HCT116 (cell line): ENCODE results near the gene FAM83G. TPM values are rescaled to one million over a fixed set of nuclear protein-coding genes. Genes with fewer than 3 reads are reported as not detected.

ENCODE experiments used
- ATAC-seq: fragments of 200-7000 bp; cut with Tn5 transposase; 2 replicates; pipeline ENCODE4 v1.9.1; 2020; ENCODE audit warnings: mild to moderate bottlenecking, moderate library complexity
- BruUV-seq: library from RNA; stranded (reverse); fragments of 400-500 nt; replicated peaks from 2 replicates; lab custom pipeline; 2021; lab: Mats Ljungman, UMichigan
- CTCF ChIA-PET: fragments of 300-600 bp; sonication (Branson Sonifier 250); formaldehyde crosslinking; loops from one replicate; lab custom pipeline; 2021; ENCODE audit warnings: antibody characterized with exemption; lab: Charles Lee
- POLR2A ChIA-PET: fragments of 300-600, 350-600 bp; sonication (Branson Sonifier 250); formaldehyde crosslinking; loops from one replicate; lab custom pipeline; 2021; ENCODE audit warnings: antibody characterized with exemption; lab: Charles Lee
- RAD21 ChIA-PET, 2 experiments: fragments of 300-600 bp; sonication (Branson Sonifier 250); formaldehyde crosslinking; loops; one replicate each; lab custom pipeline; 2023; ENCODE audit warnings: low total read pairs in 2 of 2; ENCODE audit not compliant: uncharacterized antibody in 2 of 2, unreplicated experiment in 2 of 2, low non-redundant PET in 1 of 2; lab: Charles Lee
- DNase-seq: peaks from one replicate; pipeline ENCODE4 v3.0.0-alpha.2; 2010; ENCODE audit warnings: low read depth, low spot score
- H2AFZ ChIP-seq: fragments of 200-600 bp; shearing (Covaris generic), sonication (generic); 2 replicates; pipeline ENCODE4 v1.6.1; 2017; ENCODE audit warnings: low read depth, mixed run types, mixed read lengths, antibody characterized with exemption, low read length; ENCODE audit not compliant: poor library complexity, severe bottlenecking
- H3K27ac ChIP-seq: 2 replicates; pipeline ENCODE4 v1.5.1; 2012; ENCODE audit warnings: low read depth, low read length
- H3K27me3 ChIP-seq: fragments of 200-600 bp; sonication (generic); 2 replicates; pipeline ENCODE4 v1.6.1; 2016; ENCODE audit warnings: mixed run types, low read length, mixed read lengths; ENCODE audit not compliant: insufficient read depth
- H3K36me3 ChIP-seq, 2 experiments: fragments of 200-500 bp in 1 of 2; fragments of 200-600 bp in 1 of 2; sonication (Bioruptor generic) in 1 of 2; sonication (generic) in 1 of 2; 2 replicates each; pipeline versions ENCODE4 v1.5.1 to v1.6.1; 2014 to 2016; ENCODE audit warnings: low read length in 2 of 2, inconsistent platforms in 1 of 2, mixed read lengths in 1 of 2, mixed run types in 1 of 2; ENCODE audit not compliant: insufficient read depth in 2 of 2, control insufficient read depth in 1 of 2
- H3K4me1 ChIP-seq, 2 experiments: fragments of 200-600 bp in 1 of 2; sonication (generic) in 1 of 2; 2 replicates each; pipeline versions ENCODE4 v1.5.1 to v1.6.1; 2012 to 2017; ENCODE audit warnings: low read length in 2 of 2, inconsistent platforms in 1 of 2, mild to moderate bottlenecking in 1 of 2, mixed read lengths in 1 of 2, mixed run types in 1 of 2, moderate library complexity in 1 of 2; ENCODE audit not compliant: insufficient read depth in 2 of 2, control insufficient read depth in 1 of 2
- H3K4me2 ChIP-seq: fragments of 200-600 bp; sonication (generic); 2 replicates; pipeline ENCODE4 v1.6.1; 2017; ENCODE audit warnings: mixed run types, low read length, mixed read lengths
- H3K4me3 ChIP-seq, 2 experiments: fragments of 200-600 bp in 1 of 2; sonication (generic) in 1 of 2; replicated peaks in 1 of 2; 2 replicates each; pipeline ENCODE4 v1.5.1; 2011 to 2016; ENCODE audit warnings: low read length in 2 of 2, control low read depth in 1 of 2, low read depth in 1 of 2, mild to moderate bottlenecking in 1 of 2, mixed read lengths in 1 of 2, mixed run types in 1 of 2
- H3K79me2 ChIP-seq: fragments of 200-600 bp; sonication (generic); 2 replicates; pipeline ENCODE4 v1.6.1; 2017; ENCODE audit warnings: mild to moderate bottlenecking, mixed run types, low read length, moderate library complexity, mixed read lengths; ENCODE audit not compliant: insufficient read depth
- H3K9ac ChIP-seq: fragments of 200-600 bp; sonication (generic); 2 replicates; pipeline ENCODE4 v1.6.1; 2016; ENCODE audit warnings: low read length, mixed read lengths
- H3K9me2 ChIP-seq: fragments of 200-600 bp; sonication (generic), shearing (Covaris generic); 2 replicates; pipeline ENCODE4 v1.6.1; 2017; ENCODE audit warnings: mixed run types, mild to moderate bottlenecking, moderate library complexity; ENCODE audit not compliant: insufficient read depth
- H3K9me3 ChIP-seq, 2 experiments: fragments of 200-500 bp in 1 of 2; fragments of 200-600 bp in 1 of 2; sonication (Bioruptor generic) in 1 of 2; sonication (generic) in 1 of 2; 2 replicates each; pipeline ENCODE4 v1.6.1; 2014 to 2017; ENCODE audit warnings: low read length in 2 of 2, mixed read lengths in 2 of 2, inconsistent platforms in 1 of 2, low read depth in 1 of 2, mild to moderate bottlenecking in 1 of 2, mixed run types in 1 of 2, moderate library complexity in 1 of 2; ENCODE audit not compliant: control insufficient read depth in 1 of 2, insufficient read depth in 1 of 2
- H4K20me1 ChIP-seq: fragments of 200-600 bp; sonication (generic), shearing (Covaris generic); 2 replicates; pipeline ENCODE4 v1.6.1; 2017; ENCODE audit warnings: mixed run types, mild to moderate bottlenecking, moderate library complexity; ENCODE audit not compliant: insufficient read depth
- CBX3 ChIP-seq: IDR thresholded peaks from 2 replicates; pipeline ENCODE4 v1.6.1; 2012; ENCODE audit warnings: low read depth
- CEBPB ChIP-seq: IDR thresholded peaks from 2 replicates; pipeline ENCODE4 v1.6.1; 2012; ENCODE audit warnings: low read depth
- EGR1 ChIP-seq: IDR thresholded peaks from 2 replicates; pipeline ENCODE4 v1.6.1; 2012; ENCODE audit warnings: low read depth
- ELF1 ChIP-seq: IDR thresholded peaks from 2 replicates; pipeline ENCODE4 v1.6.1; 2012; ENCODE audit warnings: low read depth, borderline replicate concordance
- EZH2 ChIP-seq: fragments of 200-600 bp; sonication (generic); IDR thresholded peaks from 2 replicates; pipeline ENCODE4 v1.6.1; 2017; ENCODE audit warnings: antibody characterized with exemption, mixed run types
- EZH2phosphoT487 ChIP-seq: fragments of 200-600 bp; IDR thresholded peaks from 2 replicates; pipeline ENCODE4 v1.6.1; 2018; ENCODE audit warnings: antibody characterized with exemption, borderline replicate concordance
- FOSL1 ChIP-seq: IDR thresholded peaks from 2 replicates; pipeline ENCODE4 v1.6.1; 2012; ENCODE audit warnings: low read depth
- POLR2A ChIP-seq: IDR thresholded peaks from 2 replicates; pipeline ENCODE4 v1.7.0; 2011; ENCODE audit warnings: borderline replicate concordance; ENCODE audit not compliant: insufficient read depth, insufficient read length; ENCODE audit errors: extremely low read depth
- POLR2AphosphoS5 ChIP-seq: IDR thresholded peaks from 2 replicates; pipeline ENCODE4 v1.6.1; 2011; ENCODE audit warnings: mild to moderate bottlenecking, low read depth, low read length, moderate library complexity
- SIN3A ChIP-seq: IDR thresholded peaks from 2 replicates; pipeline ENCODE4 v1.6.1; 2012; ENCODE audit warnings: low read depth
- SP1 ChIP-seq: IDR thresholded peaks from 2 replicates; pipeline ENCODE4 v1.6.1; 2012; ENCODE audit warnings: low read depth
- YY1 ChIP-seq: IDR thresholded peaks from 2 replicates; pipeline ENCODE4 v1.6.1; 2011; ENCODE audit warnings: low read length, low read depth, moderate library complexity, mild to moderate bottlenecking; ENCODE audit not compliant: insufficient replicate concordance; ENCODE audit errors: extremely low read depth
- intact Hi-C: fragments of 100-400 bp; cut with micrococcal nuclease; formaldehyde crosslinking; loops from 2 replicates; pipeline ENCODE4 v1.10.0; 2022
- total RNA-seq: library from RNA; stranded (reverse); gene quantifications from one replicate; pipeline ENCODE4 v1.2.1, GENCODE V29; 2021; ENCODE audit not compliant: unreplicated experiment
- TF ChIP-seq, protein P1 (sequence below): IDR thresholded peaks from 2 replicates; pipeline ENCODE4 v1.6.1; 2012

FAM83G gene
- total RNA-seq, 1 experiment from 2014 or later, result 33.9 TPM

DNA sequence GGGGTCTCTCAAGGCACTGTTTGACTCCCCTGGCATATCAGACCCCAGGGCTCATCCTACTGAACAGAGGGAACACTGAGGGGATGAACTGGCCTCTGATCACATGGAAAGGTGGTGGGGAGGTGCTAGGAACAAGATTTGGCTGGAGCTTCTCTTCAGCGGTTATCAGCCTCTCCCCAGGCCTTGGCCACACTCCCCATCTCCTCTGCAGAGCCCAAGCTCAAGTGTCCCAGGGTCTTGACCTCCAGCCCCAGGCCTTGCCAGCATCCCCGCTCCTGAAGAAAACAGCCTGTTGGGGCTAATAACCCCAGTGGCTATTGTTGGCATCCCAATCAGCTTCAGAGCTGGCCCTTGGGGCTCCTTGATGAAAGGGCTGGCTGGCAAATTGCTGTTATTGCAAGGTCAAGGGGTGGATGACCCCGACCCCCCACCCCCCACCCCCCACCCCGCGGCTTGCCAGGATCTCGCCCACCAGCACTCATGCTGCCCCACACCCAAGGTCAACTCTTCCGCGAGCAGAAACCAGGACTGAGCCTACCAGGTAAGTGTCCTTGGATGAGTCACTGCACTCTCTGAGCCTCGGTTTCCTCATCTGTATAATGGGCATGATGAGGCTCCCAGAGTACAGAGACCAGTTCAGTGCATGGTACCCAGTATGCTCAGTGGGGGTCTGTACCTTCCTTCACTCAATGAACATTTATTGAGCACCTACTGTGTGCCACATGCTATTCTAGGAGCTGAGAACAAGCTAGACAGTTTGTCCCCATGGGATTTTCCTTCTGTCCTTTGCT lies 18.8 kb upstream of the FAM83G start:
- no peak for DNase-seq
- Histone ChIP-seq H3K36me3 (no peaks in the 10 kb centered on the region), H3K4me2 (no peak overlapping the region), H3K79me2 (no peaks in the 10 kb centered on the region), H4K20me1 (no peaks in the 10 kb centered on the region), H3K27me3 (no peaks in the 10 kb centered on the region), H2AFZ (no peak overlapping the region), H3K9ac (no peak overlapping the region), H3K27ac (no peak overlapping the region), H3K9me3 (no peaks in the 10 kb centered on the region)
- ChIA-PET POLR2A (no interaction called here), RAD21 (no interaction called here), CTCF (interaction anchor here (0.6 to 0.9 kb wide), 2 partner anchors 62 to 1346 kb away, joined by 3 to 5 read pairs; no protein-coding TSS in a partner anchor)
- BruUV-seq, result no TSS peak
- intact Hi-C loops, result no loop called here
- no peak for ATAC-seq
- no peak for TF ChIP-seq EZH2phosphoT487
- TF ChIP-seq, all 23 proteins: peak for 0
- Histone ChIP-seq H3K4me3 (no peak overlapping the region), H3K4me1 (peaks cover 0 to 6% of the 10 kb centered on the region in 2 experiments; a peak in 1 of 4 replicates), H3K9me2 (no peaks in the 10 kb centered on the region)

DNA sequence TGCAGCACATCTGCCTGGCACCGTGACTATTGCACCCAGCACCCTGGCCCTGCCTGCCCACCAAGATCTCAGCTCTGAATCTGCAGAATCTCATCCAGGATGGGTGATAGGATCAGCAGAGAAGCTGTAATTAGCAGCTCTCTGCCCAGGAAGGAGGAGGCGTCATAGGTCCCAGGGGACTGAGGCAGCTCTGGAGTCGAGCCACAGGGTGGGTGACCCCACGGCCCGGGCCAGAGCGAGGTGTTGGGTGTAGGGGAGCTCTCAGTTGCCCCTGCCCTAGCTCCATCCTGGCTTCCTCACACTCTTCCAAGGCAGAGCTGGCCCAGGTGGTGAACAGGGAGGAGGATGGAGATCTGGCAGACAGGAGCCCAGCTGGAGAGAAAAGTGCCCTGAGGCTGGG lies 18.2 kb upstream of the FAM83G start:
- Histone ChIP-seq H3K9ac (no peak overlapping the region), H3K27me3 (no peaks in the 10 kb centered on the region), H3K79me2 (no peaks in the 10 kb centered on the region), H2AFZ (no peak overlapping the region), H3K36me3 (no peaks in the 10 kb centered on the region), H3K9me3 (no peaks in the 10 kb centered on the region), H4K20me1 (no peaks in the 10 kb centered on the region), H3K4me3 (no peak overlapping the region), H3K27ac (no peak overlapping the region), H3K9me2 (no peaks in the 10 kb centered on the region), H3K4me2 (no peak overlapping the region), H3K4me1 (peaks cover 0 to 6% of the 10 kb centered on the region in 2 experiments; a peak in 1 of 4 replicates)
- POLR2A ChIA-PET, result no interaction called here
- no peak for TF ChIP-seq YY1
- TF ChIP-seq, protein P1, sequence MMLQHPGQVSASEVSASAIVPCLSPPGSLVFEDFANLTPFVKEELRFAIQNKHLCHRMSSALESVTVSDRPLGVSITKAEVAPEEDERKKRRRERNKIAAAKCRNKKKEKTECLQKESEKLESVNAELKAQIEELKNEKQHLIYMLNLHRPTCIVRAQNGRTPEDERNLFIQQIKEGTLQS, result no peak
- no peak for TF ChIP-seq POLR2A
- no peak for TF ChIP-seq POLR2AphosphoS5
- no peak for TF ChIP-seq EGR1
- no peak for TF ChIP-seq ELF1
- TF ChIP-seq SP1, result no peak
- no peak for TF ChIP-seq FOSL1
- TF ChIP-seq EZH2phosphoT487, result no peak
- no peak for TF ChIP-seq CBX3
- TF ChIP-seq EZH2, result no peak
- TF ChIP-seq CEBPB, result no peak
- TF ChIP-seq SIN3A, result no peak
- RAD21 ChIA-PET, result no interaction called here
- DNase-seq, result no peak
- CTCF ChIA-PET, result interaction anchor here (0.6 to 0.9 kb wide), 2 partner anchors 62 to 1346 kb away, joined by 3 to 5 read pairs; no protein-coding TSS in a partner anchor
- no TSS peak for BruUV-seq
- ATAC-seq, result no peak
- intact Hi-C loops, result no loop called here
